NK-92 (cell line): ENCODE data around the gene SH3D19.
"Not testable (repeated sequence)": the region's sequence is repeated elsewhere in the genome, so short reads cannot be mapped to it uniquely, and the experiment has no call there.

ENCODE experiments used
- DNase-seq: peaks from one replicate; lab custom pipeline; 2025; ENCODE audit not compliant: unreplicated experiment; lab: John Stamatoyannopoulos, UW

Gene SH3D19

GRCh38 chr4:151163855-151164254 lies 161.6 kb downstream of the SH3D19 start:
- no peak for DNase-seq

- no peak for DNase-seq
These were observed 166.4 kb downstream of the SH3D19 start for GRCh38 chr4:151158979-151159378.

GRCh38 chr4:151157543-151157942 lies 167.9 kb downstream of the SH3D19 start:
- no peak for DNase-seq

GRCh38 chr4:151153585-151153984 lies 171.8 kb downstream of the SH3D19 start:
- no peak for DNase-seq

- DNase-seq: no peak
These were observed 173.4 kb downstream of the SH3D19 start for GRCh38 chr4:151152028-151152427.

- DNase-seq: no peak
These were observed 174.4 kb downstream of the SH3D19 start for GRCh38 chr4:151150821-151151580.

- no peak for DNase-seq
These were observed 177.1 kb downstream of the SH3D19 start for GRCh38 chr4:151148261-151148660.

GRCh38 chr4:151147000-151147399 lies 178.4 kb downstream of the SH3D19 start:
- no peak for DNase-seq

- DNase-seq: no peak
These were observed 180.9 kb downstream of the SH3D19 start for GRCh38 chr4:151144329-151145072.

GRCh38 chr4:151143811-151144210 lies 181.6 kb downstream of the SH3D19 start:
- no peak for DNase-seq

GRCh38 chr4:151143162-151143561 lies 182.2 kb downstream of the SH3D19 start:
- DNase-seq: no peak

GRCh38 chr4:151142758-151143157 lies 182.6 kb downstream of the SH3D19 start:
- no peak for DNase-seq

- no peak for DNase-seq
These were observed 185.6 kb downstream of the SH3D19 start for GRCh38 chr4:151139814-151140213.

GRCh38 chr4:151136048-151136447 lies 189.4 kb downstream of the SH3D19 start:
- DNase-seq: not testable (repeated sequence)

GRCh38 chr4:151133311-151133710 lies 192.1 kb downstream of the SH3D19 start:
- no peak for DNase-seq

- no peak for DNase-seq
These were observed 195.6 kb downstream of the SH3D19 start for GRCh38 chr4:151129796-151130195.

- no peak for DNase-seq
These were observed 207.9 kb downstream of the SH3D19 start for GRCh38 chr4:151117371-151117962.

- DNase-seq: no peak
These were observed 210.4 kb downstream of the SH3D19 start for GRCh38 chr4:151114986-151115385.

- DNase-seq: no peak
These were observed 211.1 kb downstream of the SH3D19 start for GRCh38 chr4:151114338-151114737.

GRCh38 chr4:151110236-151110635 lies 215.2 kb downstream of the SH3D19 start:
- no peak for DNase-seq

- DNase-seq: no peak
These were observed 218.3 kb downstream of the SH3D19 start for GRCh38 chr4:151107063-151107462.

GRCh38 chr4:151105454-151106032 lies 219.9 kb downstream of the SH3D19 start:
- no peak for DNase-seq
